IMR-90 (cell line): ENCODE data around the gene GCC1. TPM values are rescaled to one million over a fixed set of nuclear protein-coding genes. Genes with fewer than 3 reads are reported as not detected.

ENCODE experiments used
- ATAC-seq: fragments of 200-7000 bp; cut with Tn5 transposase; 2 replicates; pipeline ENCODE4 v1.9.1; 2020; ENCODE audit warnings: low read depth, mild to moderate bottlenecking, moderate library complexity
- BruUV-seq: library from RNA; stranded (reverse); fragments of 400-500 nt; replicated peaks from 2 replicates; lab custom pipeline; 2021; lab: Mats Ljungman, UMichigan
- CTCF ChIA-PET: fragments of 300-600 bp; formaldehyde crosslinking; extraction: SDS; loops from one replicate; lab custom pipeline; 2021; ENCODE audit warnings: antibody characterized with exemption; lab: Yijun Ruan, JAX
- POLR2A ChIA-PET: fragments of 300-600 bp; sonication (Branson Sonifier 250); formaldehyde crosslinking; loops from one replicate; lab custom pipeline; 2022; ENCODE audit warnings: antibody characterized with exemption; ENCODE audit not compliant: unreplicated experiment; lab: Charles Lee
- DNase-seq: peaks from one replicate; pipeline ENCODE4 v3.0.0; 2013
- H2AFZ ChIP-seq: replicated peaks from 2 replicates; pipeline ENCODE3; 2013; ENCODE audit warnings: low read length, mild to moderate bottlenecking; ENCODE audit not compliant: poor library complexity
- H2AK5ac ChIP-seq: 2 replicates; pipeline ENCODE4 v1.6.1; 2013; ENCODE audit warnings: low read depth, low read length, inconsistent platforms
- H2AK9ac ChIP-seq: replicated peaks from 2 replicates; pipeline ENCODE3; 2013; ENCODE audit warnings: mild to moderate bottlenecking, low read depth, low read length, moderate library complexity; ENCODE audit not compliant: poor library complexity
- H2BK120ac ChIP-seq: 2 replicates; pipeline ENCODE4 v1.6.1; 2013; ENCODE audit warnings: low read depth, low read length, inconsistent platforms
- H2BK15ac ChIP-seq: 3 replicates; pipeline ENCODE4 v1.6.1; 2013; ENCODE audit warnings: low read depth, low read length, inconsistent platforms
- H2BK20ac ChIP-seq: 2 replicates; pipeline ENCODE4 v1.6.1; 2013; ENCODE audit warnings: low read depth, mild to moderate bottlenecking, inconsistent platforms, low read length, moderate library complexity
- H2BK5ac ChIP-seq: 2 replicates; pipeline ENCODE4 v1.6.1; 2013; ENCODE audit warnings: mild to moderate bottlenecking, low read depth, low read length, inconsistent platforms; ENCODE audit not compliant: poor library complexity, severe bottlenecking
- H3K14ac ChIP-seq: replicated peaks from 2 replicates; pipeline ENCODE4 v1.6.1; 2013; ENCODE audit warnings: low read depth, low read length, inconsistent platforms
- H3K18ac ChIP-seq: 2 replicates; pipeline ENCODE4 v1.6.1; 2013; ENCODE audit warnings: low read depth, low read length, control low read depth
- H3K23ac ChIP-seq: 2 replicates; pipeline ENCODE4 v1.6.1; 2013; ENCODE audit warnings: low read depth, low read length, inconsistent platforms
- H3K27ac ChIP-seq: 2 replicates; pipeline ENCODE4 v1.5.1; 2013; ENCODE audit warnings: mild to moderate bottlenecking, control low read depth, low read length; ENCODE audit not compliant: insufficient read depth
- H3K27me3 ChIP-seq: 2 replicates; pipeline ENCODE4 v1.6.1; 2013; ENCODE audit warnings: low read length; ENCODE audit not compliant: control insufficient read depth, insufficient read depth
- H3K36me3 ChIP-seq: 2 replicates; pipeline ENCODE4 v1.6.1; 2013; ENCODE audit warnings: low read length, mixed read lengths; ENCODE audit not compliant: control insufficient read depth, insufficient read depth
- H3K4ac ChIP-seq: 2 replicates; pipeline ENCODE4 v1.6.1; 2013; ENCODE audit warnings: low read depth, low read length, inconsistent platforms
- H3K4me1 ChIP-seq: 2 replicates; pipeline ENCODE4 v1.6.1; 2013; ENCODE audit warnings: low read length, mixed read lengths; ENCODE audit not compliant: control insufficient read depth, insufficient read depth
- H3K4me2 ChIP-seq: 2 replicates; pipeline ENCODE4 v1.6.1; 2013; ENCODE audit warnings: low read depth, mild to moderate bottlenecking, control low read depth, low read length, moderate library complexity
- H3K4me3 ChIP-seq: 2 replicates; pipeline ENCODE4 v1.5.1; 2013; ENCODE audit warnings: low read depth, mild to moderate bottlenecking, control low read depth, low read length, moderate library complexity; ENCODE audit not compliant: insufficient read depth
- H3K56ac ChIP-seq: 2 replicates; pipeline ENCODE4 v1.6.1; 2013; ENCODE audit warnings: low read length, inconsistent platforms; ENCODE audit not compliant: insufficient read depth; ENCODE audit errors: extremely low read depth
- H3K79me1 ChIP-seq, 2 experiments: 2 replicates each; pipeline ENCODE4 v1.6.1; 2013; ENCODE audit warnings: low read length in 2 of 2, inconsistent platforms in 1 of 2, low read depth in 1 of 2
- H3K9ac ChIP-seq: 2 replicates; pipeline ENCODE4 v1.6.1; 2013; ENCODE audit warnings: low read depth, low read length, control low read depth
- H3K9me1 ChIP-seq: 2 replicates; pipeline ENCODE4 v1.6.1; 2013; ENCODE audit warnings: low read length, inconsistent platforms; ENCODE audit not compliant: insufficient read depth
- H3K9me3 ChIP-seq: 2 replicates; pipeline ENCODE4 v1.6.1; 2013; ENCODE audit warnings: low read length; ENCODE audit not compliant: control insufficient read depth, insufficient read depth
- H4K20me1 ChIP-seq: 2 replicates; pipeline ENCODE4 v1.6.1; 2013; ENCODE audit warnings: low read length, inconsistent platforms; ENCODE audit not compliant: insufficient read depth
- H4K5ac ChIP-seq: 2 replicates; pipeline ENCODE4 v1.6.1; 2013; ENCODE audit warnings: mild to moderate bottlenecking, low read depth, low read length, control low read depth
- H4K8ac ChIP-seq, 2 experiments: 2 replicates each; pipeline ENCODE4 v1.6.1; 2013; ENCODE audit warnings: low read depth in 2 of 2, low read length in 2 of 2, control low read depth in 1 of 2, inconsistent platforms in 1 of 2
- H4K91ac ChIP-seq: 2 replicates; pipeline ENCODE4 v1.6.1; 2013; ENCODE audit warnings: low read depth, low read length, inconsistent platforms; ENCODE audit not compliant: insufficient read depth
- FOS ChIP-seq: fragments of 150-350 bp; IDR thresholded peaks from 2 replicates; pipeline ENCODE4 v1.6.1; 2016; ENCODE audit warnings: low read depth, low read length
- WGBS, 2 experiments: methylation state at CpG; one replicate each; pipeline versions ENCODE4 v1.1.5 to v1.1.7; 2013; ENCODE audit warnings: missing lambda C conversion rate in 2 of 2; ENCODE audit not compliant: insufficient read length in 1 of 2; ENCODE audit errors: extremely low coverage in 2 of 2; 5-methylcytosine and 5-hydroxymethylcytosine counted together
- dilution Hi-C: fragments of 300-500 bp; cut with HindIII; formaldehyde crosslinking; loops from one replicate; pipeline ENCODE4 v1.14.3; 2018; ENCODE audit warnings: low sequenced_read_pairs; ENCODE audit not compliant: unreplicated experiment
- in situ Hi-C: fragments of 300-500 bp; cut with MboI; formaldehyde crosslinking; loops from 3 replicates; pipeline ENCODE4 v1.14.3; 2019; ENCODE audit warnings: low sequenced_read_pairs, inconsistent platforms, mixed read lengths
- intact Hi-C: fragments of 100-400 bp; cut with micrococcal nuclease; formaldehyde crosslinking; loops from 2 replicates; pipeline ENCODE4 v1.10.0; 2022
- polyA plus RNA-seq, 3 experiments: library from polyadenylated mRNA; depleted of rRNA; stranded (reverse); fragments of >200 nt; gene quantifications; 2 replicates each; pipeline ENCODE4 v1.2.3, GENCODE V29; 2012; ENCODE audit warnings: low replicate concordance in 1 of 3
- total RNA-seq: library from RNA; depleted of rRNA; stranded (reverse); fragments of >200 nt; gene quantifications from 2 replicates; pipeline ENCODE4 v1.2.3, GENCODE V29; 2012

GCC1 gene
- total and polyA plus RNA-seq, 2 of the 4 experiments (the other 2 are of a cell fraction) = 6.1 to 22.9 TPM

DNA sequence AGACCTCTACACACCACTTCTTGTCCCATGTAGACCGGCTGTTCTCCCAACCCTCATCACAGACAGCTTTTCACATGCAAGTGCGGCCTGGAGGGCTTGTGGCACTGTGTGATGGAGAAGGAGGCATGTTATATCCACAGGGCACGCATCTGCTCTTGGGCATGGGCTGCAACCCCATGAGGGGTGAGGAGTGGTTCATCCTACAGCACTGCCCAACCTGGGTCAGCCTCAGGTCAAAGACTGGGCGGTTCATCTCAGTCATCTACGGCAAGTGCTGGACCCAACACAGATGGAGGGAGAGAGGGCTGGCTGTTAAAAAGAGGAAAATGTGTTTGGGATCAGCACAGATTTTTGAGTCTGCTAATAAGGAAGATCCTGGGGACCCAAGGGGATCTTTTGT lies 10.3 kb upstream of the GCC1 start:
- ChIA-PET CTCF (no interaction called here), POLR2A (no interaction called here)
- no peak for TF ChIP-seq FOS
- no peaks in the 10 kb centered on the region for H4K20me1 ChIP-seq
- in situ Hi-C loops = no loop called here
- H3K9me3 ChIP-seq = no peaks in the 10 kb centered on the region
- peak overlapping the region; percentile 3 for H2AFZ ChIP-seq
- H2AK9ac ChIP-seq = no peak overlapping the region
- no peak overlapping the region for H3K27ac ChIP-seq
- DNase-seq = no peak
- peaks cover 10% of the 10 kb centered on the region for H3K27me3 ChIP-seq
- H4K8ac ChIP-seq = no peak overlapping the region
- no peak overlapping the region for H2BK15ac ChIP-seq
- no CpG with 5 or more reads among the region's 5 CpGs for WGBS, 2 experiments
- no peak overlapping the region for H3K4me3 ChIP-seq
- no TSS peak for BruUV-seq
- intact Hi-C loops = no loop called here
- H4K91ac ChIP-seq = no peak overlapping the region
- H3K14ac ChIP-seq = no peak overlapping the region
- H2AK5ac ChIP-seq = no peak overlapping the region
- no peak overlapping the region for H4K5ac ChIP-seq
- no peaks in the 10 kb centered on the region for H3K4me1 ChIP-seq
- no peak overlapping the region for H3K23ac ChIP-seq
- no peak overlapping the region for H3K18ac ChIP-seq
- H3K36me3 ChIP-seq = peaks cover 11% of the 10 kb centered on the region
- no peak overlapping the region for H2BK5ac ChIP-seq
- no peak overlapping the region for H2BK120ac ChIP-seq
- H2BK20ac ChIP-seq = no peak overlapping the region
- no peak overlapping the region for H3K56ac ChIP-seq
- dilution Hi-C loops = no loop called here
- no peaks in the 10 kb centered on the region; the same call in 1 of the 2 replicates for H3K9me1 ChIP-seq
- no peak overlapping the region for H3K4me2 ChIP-seq
- H3K9ac ChIP-seq = no peak overlapping the region
- ATAC-seq = no peak
- no peaks in the 10 kb centered on the region; a peak in 1 of 4 replicates for H3K79me1 ChIP-seq
- H3K4ac ChIP-seq = no peak overlapping the region
